GM12878 (cell line): Measurements from ENCODE around the gene MTERF1.

Experiments used
- BHLHE40 ChIP-seq, 2 experiments: fragments of 450-650 bp in 1 of 2; IDR thresholded peaks; 2 replicates each; pipeline ENCODE4 v1.6.1; 2011 to 2017; ENCODE audit warnings: low read depth in 2 of 2, borderline replicate concordance in 1 of 2, improper control_type of control experiment in 1 of 2, low read length in 1 of 2, mild to moderate bottlenecking in 1 of 2
- BMI1 ChIP-seq: fragments of 450-650 bp; IDR thresholded peaks from 2 replicates; pipeline ENCODE4 v1.6.1; 2016; ENCODE audit warnings: mild to moderate bottlenecking, moderate library complexity, borderline replicate concordance
- CTCF ChIP-seq, 3 experiments: IDR thresholded peaks in 2 of 3; conservative IDR thresholded peaks in 1 of 3; 2 replicates each; pipeline ENCODE4 v1.5.1; 2011; ENCODE audit warnings: low read depth in 3 of 3, low read length in 3 of 3, mild to moderate bottlenecking in 3 of 3, control low read depth in 2 of 3, moderate library complexity in 2 of 3, inconsistent platforms in 1 of 3, mixed read lengths in 1 of 3; ENCODE audit not compliant: control insufficient read depth in 2 of 3, insufficient read depth in 1 of 3; ENCODE audit errors: extremely low read depth in 1 of 3
- EP300 ChIP-seq, 2 experiments: fragments of 150-350 bp in 1 of 2; IDR thresholded peaks; 2 replicates each; pipeline ENCODE4 v1.6.1; 2011 to 2012; ENCODE audit warnings: low read depth in 2 of 2, low read length in 2 of 2, borderline replicate concordance in 1 of 2, improper control_type of control experiment in 1 of 2, inconsistent platforms in 1 of 2; ENCODE audit not compliant: control insufficient read depth in 1 of 2
- MYC ChIP-seq: IDR thresholded peaks from 2 replicates; pipeline ENCODE4 v1.6.1; 2011; ENCODE audit warnings: mild to moderate bottlenecking, low read length, moderate library complexity, inconsistent platforms; ENCODE audit not compliant: insufficient read depth, insufficient replicate concordance, insufficient read length, severe bottlenecking
- PBX3 ChIP-seq: IDR thresholded peaks from 2 replicates; pipeline ENCODE4 v1.6.1; 2011; ENCODE audit warnings: mild to moderate bottlenecking, low read depth, low read length, moderate library complexity; ENCODE audit not compliant: insufficient replicate concordance
- POLR2A ChIP-seq: IDR thresholded peaks from 2 replicates; pipeline ENCODE4 v1.6.1; 2011; ENCODE audit warnings: low read depth, mild to moderate bottlenecking, low read length
- POLR2AphosphoS2 ChIP-seq: IDR thresholded peaks from 2 replicates; pipeline ENCODE4 v1.6.1; 2011; ENCODE audit warnings: low read depth, mild to moderate bottlenecking, low read length, improper control_type of control experiment, moderate library complexity
- POLR2AphosphoS5 ChIP-seq: IDR thresholded peaks from 2 replicates; pipeline ENCODE4 v1.6.1; 2011; ENCODE audit warnings: mild to moderate bottlenecking, low read length, inconsistent platforms
- TCF12 ChIP-seq: IDR thresholded peaks from 2 replicates; pipeline ENCODE4 v1.6.1; 2011; ENCODE audit warnings: low read depth, mild to moderate bottlenecking, low read length

GRCh38 chr7:91883676-91884362 lies 3.3 kb upstream of the MTERF1 start:
- no peak for TF ChIP-seq POLR2A
- no peak for TF ChIP-seq BMI1
- no peak for TF ChIP-seq CTCF (IDR thresholded peaks at IDR 0.05 in 2 of 3, conservative IDR thresholded peaks at IDR 0.05 in 1 of 3; ENCODE audit: control insufficient read depth in 2 of 3, extremely low read depth in 1 of 3, insufficient read depth in 1 of 3, low read depth in 3 of 3, low read length in 3 of 3)
- no peak for TF ChIP-seq POLR2AphosphoS5
- TF ChIP-seq PBX3 = no peak
- TF ChIP-seq POLR2AphosphoS2 = no peak
- no peak for TF ChIP-seq BHLHE40 (IDR thresholded peaks at IDR 0.05; ENCODE audit: borderline replicate concordance in 1 of 2, low read depth in 2 of 2, low read length in 1 of 2)
- no peak for TF ChIP-seq EP300 (IDR thresholded peaks at IDR 0.05; ENCODE audit: borderline replicate concordance in 1 of 2, control insufficient read depth in 1 of 2, low read depth in 2 of 2, low read length in 2 of 2)
- no peak for TF ChIP-seq TCF12
- TF ChIP-seq MYC = no peak
